Stimulated activated CD4-positive, alpha-beta T cell treated with anti-CD3 and anti-CD28 coated beads, Interleukin-2, amount 100 ng/mL, for 4 hours (primary cell): ENCODE data around the gene SSBP3.
"Not testable (repeated sequence)": the region's sequence is repeated elsewhere in the genome, so short reads cannot be mapped to it uniquely, and the experiment has no call there.

Source experiments
- DNase-seq: peaks from one replicate; pipeline ENCODE4 v3.0.0-alpha.2; 2020; ENCODE audit warnings: low read depth

SSBP3 gene

GRCh38 chr1:54348700-54349021 is 57.5 kb downstream of the SSBP3 start:
- no peak for DNase-seq

GRCh38 chr1:54347955-54348699 is 58.1 kb downstream of the SSBP3 start:
- no peak for DNase-seq

- no peak for DNase-seq
Observed at GRCh38 chr1:54347261-54347954, 58.8 kb downstream of the SSBP3 start.

- not testable (repeated sequence) for DNase-seq
Observed at GRCh38 chr1:54345548-54345947, 60.6 kb downstream of the SSBP3 start.

- no peak for DNase-seq
Observed at GRCh38 chr1:54345116-54345515, 61.1 kb downstream of the SSBP3 start.

- no peak for DNase-seq
Observed at GRCh38 chr1:54342742-54343687, 63.2 kb downstream of the SSBP3 start.

- no peak for DNase-seq
Observed at GRCh38 chr1:54342288-54342687, 63.9 kb downstream of the SSBP3 start.

- DNase-seq: no peak
Observed at GRCh38 chr1:54341763-54342162, 64.4 kb downstream of the SSBP3 start.

- DNase-seq: no peak
Observed at GRCh38 chr1:54340878-54341277, 65.3 kb downstream of the SSBP3 start.

GRCh38 chr1:54340434-54340833 is 65.8 kb downstream of the SSBP3 start:
- DNase-seq: no peak

- DNase-seq: no peak
Observed at GRCh38 chr1:54339126-54339525, 67.1 kb downstream of the SSBP3 start.

- DNase-seq: no peak
Observed at GRCh38 chr1:54338464-54338863, 67.7 kb downstream of the SSBP3 start.

GRCh38 chr1:54337928-54338327 is 68.3 kb downstream of the SSBP3 start:
- no peak for DNase-seq

- no peak for DNase-seq
Observed at GRCh38 chr1:54337034-54337433, 69.2 kb downstream of the SSBP3 start.

- no peak for DNase-seq
Observed at GRCh38 chr1:54336116-54336515, 70.1 kb downstream of the SSBP3 start.

- DNase-seq: no peak
Observed at GRCh38 chr1:54335755-54336108, 70.5 kb downstream of the SSBP3 start.

GRCh38 chr1:54335011-54335754 is 71.0 kb downstream of the SSBP3 start:
- no peak for DNase-seq

GRCh38 chr1:54332781-54333585 is 73.2 kb downstream of the SSBP3 start:
- no peak for DNase-seq

GRCh38 chr1:54331843-54332463 is 74.2 kb downstream of the SSBP3 start:
- DNase-seq: no peak

- no peak for DNase-seq
Observed at GRCh38 chr1:54331091-54331772, 75.0 kb downstream of the SSBP3 start.
